NCI-H774 (cell line): ENCODE measurements around the gene CNTN4.
"Not testable (repeated sequence)": the region's sequence is repeated elsewhere in the genome, so short reads cannot be mapped to it uniquely, and the experiment has no call there.

Source experiments
- DNase-seq: peaks from one replicate; lab custom pipeline; 2025; lab: John Stamatoyannopoulos, UW

Gene CNTN4

GRCh38 chr3:2968475-2968874 is 869.8 kb downstream of the CNTN4 start:
- no peak for DNase-seq

- DNase-seq = no peak
Observed at GRCh38 chr3:2976212-2976611, 877.5 kb downstream of the CNTN4 start.

GRCh38 chr3:2976796-2977195 is 878.1 kb downstream of the CNTN4 start:
- DNase-seq = no peak

GRCh38 chr3:2978977-2979732 is 880.5 kb downstream of the CNTN4 start:
- DNase-seq = no peak

- no peak for DNase-seq
Observed at GRCh38 chr3:2984005-2984830, 885.6 kb downstream of the CNTN4 start.

- DNase-seq = no peak
Observed at GRCh38 chr3:2984831-2985220, 886.2 kb downstream of the CNTN4 start.

- DNase-seq = no peak
Observed at GRCh38 chr3:2985479-2985878, 886.8 kb downstream of the CNTN4 start.

GRCh38 chr3:2992534-2992933 is 893.9 kb downstream of the CNTN4 start:
- no peak for DNase-seq

GRCh38 chr3:2993130-2993529 is 894.5 kb downstream of the CNTN4 start:
- not testable (repeated sequence) for DNase-seq

- DNase-seq = no peak
Observed at GRCh38 chr3:2993736-2994135, 895.1 kb downstream of the CNTN4 start.

GRCh38 chr3:2995195-2995594 is 896.5 kb downstream of the CNTN4 start:
- DNase-seq = no peak

GRCh38 chr3:3005146-3005744 is 906.6 kb downstream of the CNTN4 start:
- DNase-seq = no peak

GRCh38 chr3:3013317-3014052 is 914.8 kb downstream of the CNTN4 start:
- DNase-seq = no peak

GRCh38 chr3:3015185-3016089 is 916.8 kb downstream of the CNTN4 start:
- peak; percentile 31 for DNase-seq

GRCh38 chr3:3016226-3016625 is 917.6 kb downstream of the CNTN4 start:
- no peak for DNase-seq

GRCh38 chr3:3020209-3020608 is 921.5 kb downstream of the CNTN4 start:
- no peak for DNase-seq

GRCh38 chr3:3023111-3023745 is 924.6 kb downstream of the CNTN4 start:
- peak; percentile 63 for DNase-seq

- DNase-seq = no peak
Observed at GRCh38 chr3:3027976-3028567, 929.4 kb downstream of the CNTN4 start.

- no peak for DNase-seq
Observed at GRCh38 chr3:3031326-3031725, 932.7 kb downstream of the CNTN4 start.

GRCh38 chr3:3037156-3037555 is 938.5 kb downstream of the CNTN4 start:
- DNase-seq = no peak
